Activated T-helper 17 cell treated with anti-CD3 and anti-CD28 coated beads, Interleukin-2, amount 50 U/mL, for 72 hours (primary cell): ENCODE measurements around the gene RASA3. TPM values are rescaled to one million over a fixed set of nuclear protein-coding genes. Genes with fewer than 3 reads are reported as not detected.

ENCODE experiments used
- ATAC-seq: fragments of 150-1000 bp; cut with Tn5 transposase; replicated peaks from 2 replicates; pipeline ENCODE4 v1.10.0; 2021; ENCODE audit warnings: mild to moderate bottlenecking, moderate library complexity
- H3K27ac Mint-ChIP-seq: one replicate; pipeline ENCODE4 v1.8.0; 2022; ENCODE audit warnings: mixed read lengths
- H3K27me3 Mint-ChIP-seq: one replicate; pipeline ENCODE4 v1.8.0; 2022; ENCODE audit warnings: mixed read lengths
- H3K36me3 Mint-ChIP-seq: one replicate; pipeline ENCODE4 v1.8.0; 2022; ENCODE audit warnings: low read depth, mild to moderate bottlenecking, mixed read lengths
- H3K4me1 Mint-ChIP-seq: one replicate; pipeline ENCODE4 v1.8.0; 2022; ENCODE audit warnings: mixed read lengths
- H3K4me3 Mint-ChIP-seq: one replicate; pipeline ENCODE4 v1.8.0; 2022; ENCODE audit warnings: mild to moderate bottlenecking, mixed read lengths
- H3K9me3 Mint-ChIP-seq: one replicate; pipeline ENCODE4 v1.8.0; 2022; ENCODE audit warnings: mixed read lengths
- total RNA-seq, 2 donors: library from RNA; stranded (reverse); gene quantifications; one replicate each; pipeline ENCODE4 v1.2.3, GENCODE V29; 2022

RASA3 gene
- total RNA-seq, 2 donors from 2014 or later = 18.4 to 62.5 TPM

- H3K9me3 Mint-ChIP-seq = no peaks in the 10 kb centered on the region
- no peaks in the 10 kb centered on the region for H3K27me3 Mint-ChIP-seq
- ATAC-seq = peak; percentile 17
- H3K36me3 Mint-ChIP-seq = peaks cover 68% of the 10 kb centered on the region
- peaks cover 47% of the 10 kb centered on the region for H3K4me1 Mint-ChIP-seq
- H3K4me3 Mint-ChIP-seq = peak overlapping the region; percentile 90
- peak overlapping the region; percentile 94 for H3K27ac Mint-ChIP-seq
These were observed 64.4 kb downstream of the RASA3 start for GRCh38 chr13:114067886-114068651.

- H3K4me1 Mint-ChIP-seq = peaks cover 47% of the 10 kb centered on the region
These were observed 65.0 kb downstream of the RASA3 start for GRCh38 chr13:114067381-114067885.

GRCh38 chr13:114066956-114067355 lies 65.5 kb downstream of the RASA3 start:
- no peaks in the 10 kb centered on the region for H3K27me3 Mint-ChIP-seq
- peak overlapping the region; percentile 90 for H3K4me3 Mint-ChIP-seq

More at GRCh38 chr13:114067381-114067885, 65.0 kb downstream of the RASA3 start:
- peak overlapping the region; percentile 90 for H3K4me3 Mint-ChIP-seq
- ATAC-seq = peak; percentile 60
- peak overlapping the region; percentile 94 for H3K27ac Mint-ChIP-seq
- H3K27me3 Mint-ChIP-seq = no peaks in the 10 kb centered on the region
- peaks cover 62% of the 10 kb centered on the region for H3K36me3 Mint-ChIP-seq
- H3K9me3 Mint-ChIP-seq = no peaks in the 10 kb centered on the region

GRCh38 chr13:114065926-114066774 lies 66.3 kb downstream of the RASA3 start:
- no peaks in the 10 kb centered on the region for H3K27me3 Mint-ChIP-seq
- H3K36me3 Mint-ChIP-seq = peaks cover 56% of the 10 kb centered on the region
- ATAC-seq = no peak
- H3K4me1 Mint-ChIP-seq = peaks cover 46% of the 10 kb centered on the region
- no peaks in the 10 kb centered on the region for H3K9me3 Mint-ChIP-seq
- peak overlapping the region; percentile 90 for H3K4me3 Mint-ChIP-seq
- H3K27ac Mint-ChIP-seq = peak overlapping the region; percentile 97

More at GRCh38 chr13:114066956-114067355, 65.5 kb downstream of the RASA3 start:
- Mint-ChIP-seq H3K9me3 (no peaks in the 10 kb centered on the region), H3K4me1 (peaks cover 47% of the 10 kb centered on the region), H3K36me3 (peaks cover 57% of the 10 kb centered on the region), H3K27ac (peak overlapping the region; percentile 97)
- ATAC-seq = no peak

- H3K4me1 Mint-ChIP-seq = peaks cover 43% of the 10 kb centered on the region
- no peaks in the 10 kb centered on the region for H3K9me3 Mint-ChIP-seq
- peak overlapping the region; percentile 90 for H3K4me3 Mint-ChIP-seq
- peak overlapping the region; percentile 97 for H3K27ac Mint-ChIP-seq
- peak; percentile 81 for ATAC-seq
- no peaks in the 10 kb centered on the region for H3K27me3 Mint-ChIP-seq
- peaks cover 52% of the 10 kb centered on the region for H3K36me3 Mint-ChIP-seq
These were observed 67.1 kb downstream of the RASA3 start for GRCh38 chr13:114065141-114065925.

- H3K36me3 Mint-ChIP-seq = peaks cover 58% of the 10 kb centered on the region
- no peaks in the 10 kb centered on the region for H3K27me3 Mint-ChIP-seq
- H3K4me1 Mint-ChIP-seq = peaks cover 47% of the 10 kb centered on the region
- H3K4me3 Mint-ChIP-seq = peak overlapping the region; percentile 90
- H3K9me3 Mint-ChIP-seq = no peaks in the 10 kb centered on the region
- ATAC-seq = no peak
- H3K27ac Mint-ChIP-seq = peak overlapping the region; percentile 97
These were observed 67.8 kb downstream of the RASA3 start for GRCh38 chr13:114064450-114065140.

GRCh38 chr13:114063545-114064449 lies 68.6 kb downstream of the RASA3 start:
- H3K4me1 Mint-ChIP-seq = peaks cover 43% of the 10 kb centered on the region
- no peaks in the 10 kb centered on the region for H3K27me3 Mint-ChIP-seq
- no peak for ATAC-seq
- H3K9me3 Mint-ChIP-seq = no peaks in the 10 kb centered on the region
- peaks cover 58% of the 10 kb centered on the region for H3K36me3 Mint-ChIP-seq
- peak overlapping the region; percentile 97 for H3K27ac Mint-ChIP-seq
- peak overlapping the region; percentile 90 for H3K4me3 Mint-ChIP-seq

- Mint-ChIP-seq H3K27ac (no peak overlapping the region), H3K4me3 (no peak overlapping the region), H3K27me3 (no peaks in the 10 kb centered on the region), H3K36me3 (peaks cover 48% of the 10 kb centered on the region), H3K9me3 (no peaks in the 10 kb centered on the region), H3K4me1 (peaks cover 32% of the 10 kb centered on the region)
- ATAC-seq = no peak
These were observed 69.7 kb downstream of the RASA3 start for GRCh38 chr13:114062754-114063153.

GRCh38 chr13:114062341-114062740 lies 70.1 kb downstream of the RASA3 start:
- Mint-ChIP-seq H3K9me3 (no peaks in the 10 kb centered on the region), H3K36me3 (peaks cover 44% of the 10 kb centered on the region), H3K27me3 (no peaks in the 10 kb centered on the region), H3K27ac (no peak overlapping the region), H3K4me3 (no peak overlapping the region), H3K4me1 (peaks cover 28% of the 10 kb centered on the region)
- ATAC-seq = no peak

GRCh38 chr13:114061744-114062143 lies 70.7 kb downstream of the RASA3 start:
- Mint-ChIP-seq H3K36me3 (peaks cover 44% of the 10 kb centered on the region), H3K27ac (peak overlapping the region; percentile 22), H3K9me3 (no peaks in the 10 kb centered on the region), H3K27me3 (no peaks in the 10 kb centered on the region), H3K4me3 (no peak overlapping the region), H3K4me1 (peaks cover 28% of the 10 kb centered on the region)
- ATAC-seq = no peak

GRCh38 chr13:114061047-114061446 lies 71.4 kb downstream of the RASA3 start:
- Mint-ChIP-seq H3K27me3 (no peaks in the 10 kb centered on the region), H3K4me3 (no peak overlapping the region), H3K9me3 (no peaks in the 10 kb centered on the region), H3K36me3 (peaks cover 51% of the 10 kb centered on the region), H3K4me1 (peaks cover 27% of the 10 kb centered on the region), H3K27ac (peak overlapping the region; percentile 22)
- no peak for ATAC-seq

- Mint-ChIP-seq H3K4me1 (peaks cover 19% of the 10 kb centered on the region), H3K27ac (peak overlapping the region; percentile 25), H3K9me3 (no peaks in the 10 kb centered on the region), H3K36me3 (peaks cover 51% of the 10 kb centered on the region), H3K4me3 (no peak overlapping the region), H3K27me3 (no peaks in the 10 kb centered on the region)
- ATAC-seq = no peak
These were observed 72.2 kb downstream of the RASA3 start for GRCh38 chr13:114059946-114060860.
